HG02840 (cell line): ENCODE data around the gene TMPRSS3.

Experiments used
- ATAC-seq: cut with Tn5 transposase; IDR thresholded peaks from one replicate; pipeline ENCODE4 v1.9.1; 2021; ENCODE audit warnings: mild to moderate bottlenecking, moderate library complexity, moderate number of reproducible peaks; ENCODE audit not compliant: unreplicated experiment, low FRiP score

TMPRSS3 gene

DNA sequence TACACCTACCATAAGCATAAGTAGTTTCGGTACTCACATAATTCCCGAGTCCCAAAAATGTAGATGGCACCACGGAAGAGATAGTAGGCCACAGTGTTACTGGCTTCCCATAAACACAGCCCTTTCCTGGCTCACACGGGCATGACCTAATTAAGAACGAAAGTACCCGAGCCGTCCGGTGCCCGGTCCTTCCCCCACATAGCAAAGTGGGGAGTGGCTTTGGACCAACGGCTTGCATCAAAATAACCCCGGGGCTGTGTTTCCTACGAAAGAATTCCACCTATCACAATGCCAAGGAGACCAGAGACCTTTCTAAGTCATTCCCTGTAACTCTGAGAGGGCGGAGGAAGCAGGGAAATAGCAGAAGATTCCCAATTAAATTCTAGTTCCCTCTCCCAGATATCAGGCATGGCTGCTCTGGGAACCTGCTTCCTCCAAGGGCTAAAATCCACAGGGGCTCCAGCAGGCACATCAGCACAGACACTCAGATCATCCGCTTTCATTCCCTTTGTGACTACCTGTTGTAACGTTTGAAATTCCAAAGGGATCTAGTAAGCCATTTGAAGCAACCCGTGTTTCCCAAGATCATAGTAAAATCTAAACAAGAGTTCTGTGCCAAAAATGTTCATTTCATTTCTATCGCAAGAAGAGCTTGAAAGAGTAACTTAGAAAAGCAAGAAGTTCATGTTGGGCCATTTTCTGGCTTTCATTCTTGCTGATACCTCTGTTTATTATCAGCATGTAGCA is at the start of gene TMPRSS3:
Gene TMPRSS3, minus strand, starts transcription at position 148 of the 747 bp plus-strand sequence. CDS start 635 bp downstream, outside the sequence.
- no peak for ATAC-seq

GRCh38 chr21:42445311-42445710 is 49.5 kb upstream of the TMPRSS3 start:
- no peak for ATAC-seq

DNA sequence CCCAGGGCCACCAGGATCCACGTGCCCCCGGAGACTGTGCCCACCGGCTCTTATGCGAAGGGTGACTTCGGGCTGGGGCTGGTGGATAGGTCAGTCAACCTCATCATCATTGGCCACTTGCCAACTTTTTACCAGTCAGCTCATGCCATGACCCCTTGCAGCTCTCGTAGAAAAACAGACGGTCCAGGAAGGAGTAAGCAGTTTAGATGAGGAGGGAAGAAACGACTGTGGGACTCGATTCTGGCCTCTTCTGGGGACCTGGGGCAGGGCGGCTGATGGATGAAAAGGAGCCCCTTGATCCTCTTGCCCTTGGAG is 48.9 kb upstream of the TMPRSS3 start:
- no peak for ATAC-seq

DNA sequence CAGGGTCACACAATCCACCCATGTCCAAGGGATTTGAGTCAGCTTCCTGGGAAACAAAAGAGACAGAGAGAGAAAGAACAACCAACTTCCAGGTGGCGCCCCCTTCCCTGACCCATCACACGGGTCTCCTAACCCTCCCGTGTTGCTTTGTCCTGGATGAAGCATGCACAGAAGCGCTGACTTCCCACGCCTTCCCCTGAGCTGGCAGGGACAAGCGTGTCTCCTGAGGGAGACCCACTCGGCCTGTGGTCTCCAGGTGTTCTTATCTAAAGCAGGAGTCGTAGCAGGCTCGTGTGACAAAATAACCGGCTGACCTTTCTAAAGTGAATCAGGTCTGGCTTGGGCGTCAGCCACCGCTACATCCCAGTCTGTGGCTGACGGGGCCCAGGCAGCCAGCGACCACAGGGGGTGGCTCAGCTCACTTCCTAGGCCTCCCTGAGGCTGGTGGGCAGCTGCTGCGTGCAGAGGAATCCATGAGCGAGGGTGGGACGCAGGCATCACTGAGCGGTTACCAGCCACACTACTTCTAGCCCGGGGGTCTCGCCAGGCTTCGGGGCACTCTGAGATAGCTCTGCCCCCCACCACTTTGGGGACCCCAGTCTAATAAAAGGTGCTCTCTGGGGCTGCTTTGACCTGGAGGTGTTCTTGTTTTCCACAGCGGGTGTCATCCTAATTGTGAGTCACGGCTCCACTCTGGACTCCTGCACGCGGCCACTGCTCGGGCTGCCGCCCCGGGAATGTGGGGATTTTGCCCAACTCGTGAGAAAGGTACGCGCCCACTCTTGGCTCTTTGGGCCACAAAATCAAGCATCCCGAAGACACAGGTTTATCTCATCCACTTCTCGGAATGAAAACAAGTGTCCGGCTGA is 48.3 kb upstream of the TMPRSS3 start:
- no peak for ATAC-seq

DNA sequence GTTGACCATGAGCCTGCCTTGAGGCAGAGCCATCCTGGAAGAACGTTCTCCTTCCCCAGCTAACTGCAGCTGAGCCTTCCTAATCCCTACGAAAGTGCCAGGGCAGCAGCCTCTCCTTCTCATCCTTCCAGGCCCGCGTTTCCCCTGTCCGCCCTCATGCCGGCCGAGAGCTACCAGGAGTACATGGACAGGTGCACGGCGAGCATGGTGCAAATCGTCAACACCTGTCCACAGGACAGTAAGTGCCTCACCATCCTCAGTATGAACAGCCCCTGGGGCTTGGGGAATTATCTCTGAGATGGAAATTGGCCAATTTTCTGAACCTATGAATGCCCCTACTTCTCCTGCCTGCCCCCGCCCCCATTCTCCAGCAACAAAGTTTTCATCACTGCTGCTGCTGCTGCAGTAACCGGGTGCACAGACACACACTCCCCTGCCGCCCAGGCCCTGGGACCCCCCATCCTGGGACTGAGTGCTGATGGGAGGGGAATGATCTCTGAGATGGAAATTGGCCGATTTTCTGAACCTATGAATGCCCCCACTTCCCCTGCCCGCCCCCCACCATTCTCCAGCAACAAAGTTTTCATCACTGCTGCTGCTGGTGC is 47.4 kb upstream of the TMPRSS3 start:
- no peak for ATAC-seq

GRCh38 chr21:42441963-42442362 is 46.1 kb upstream of the TMPRSS3 start:
- ATAC-seq = no peak

- ATAC-seq = no peak
These were observed 44.4 kb upstream of the TMPRSS3 start for GRCh38 chr21:42440187-42440792.

- no peak for ATAC-seq
These were observed 43.7 kb upstream of the TMPRSS3 start for GRCh38 chr21:42439284-42440186.

- ATAC-seq = no peak
These were observed 42.7 kb upstream of the TMPRSS3 start for GRCh38 chr21:42438316-42439205.

GRCh38 chr21:42437786-42438185 is 41.9 kb upstream of the TMPRSS3 start:
- ATAC-seq = no peak

DNA sequence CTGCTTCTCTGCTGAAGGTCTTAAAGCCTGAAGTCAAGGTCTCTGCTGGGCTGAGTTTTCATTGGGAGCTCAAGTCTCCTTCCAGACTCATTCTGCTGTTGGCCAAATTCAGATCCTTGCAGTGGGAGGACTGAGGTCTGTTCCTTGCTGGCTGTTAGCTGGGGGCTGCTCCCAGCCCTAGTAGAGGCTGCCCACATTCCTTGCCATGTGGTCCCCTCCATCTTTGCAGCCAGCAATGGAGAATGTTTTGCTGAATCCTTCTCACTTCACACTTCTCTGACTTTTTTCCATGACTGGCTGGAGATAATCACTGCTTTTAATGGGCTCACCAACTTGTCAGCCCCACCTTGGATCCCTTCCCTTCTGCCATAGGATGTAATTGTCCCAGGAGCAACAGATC is 41.1 kb upstream of the TMPRSS3 start:
- ATAC-seq = no peak

DNA sequence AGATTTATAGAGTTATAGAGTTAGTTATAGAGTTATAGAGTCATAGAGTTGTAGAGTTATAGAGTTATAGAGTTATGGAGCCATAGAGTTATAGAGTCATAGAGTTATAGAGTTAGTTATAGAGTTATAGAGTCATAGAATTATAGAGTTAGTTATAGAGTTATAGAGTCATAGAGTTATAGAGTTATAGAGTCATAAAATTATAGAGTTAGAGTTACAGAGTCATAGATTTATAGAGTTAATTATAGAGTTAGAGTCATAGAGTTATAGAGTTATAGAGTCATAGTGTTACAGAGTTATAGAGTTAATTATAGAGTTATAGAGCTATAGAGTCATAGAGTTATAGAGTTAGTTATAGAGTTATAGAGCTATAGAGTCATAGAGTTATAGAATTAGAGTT is 40.0 kb upstream of the TMPRSS3 start:
- ATAC-seq = no peak

- ATAC-seq = no peak
These were observed 39.5 kb upstream of the TMPRSS3 start for GRCh38 chr21:42435401-42435800.

DNA sequence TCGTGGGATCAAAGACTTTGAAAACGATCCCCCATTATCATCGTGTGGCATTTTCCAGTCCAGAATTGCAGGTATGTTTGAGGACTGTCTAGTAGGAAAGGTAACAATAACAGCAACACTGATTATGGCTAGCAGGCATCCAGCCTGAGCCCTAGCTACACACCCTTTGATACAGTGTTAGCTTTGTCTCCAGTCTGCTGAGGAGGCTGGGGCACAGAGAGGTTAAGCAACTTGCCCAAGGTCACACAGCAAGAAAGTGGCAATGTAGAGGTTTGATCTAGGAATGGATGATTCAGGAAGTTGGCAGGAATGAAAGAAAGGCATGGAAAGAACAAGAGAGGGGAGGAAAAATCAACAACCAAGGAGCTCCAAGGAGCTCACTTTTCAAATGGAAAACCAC is 39.0 kb upstream of the TMPRSS3 start:
- ATAC-seq = no peak

GRCh38 chr21:42433946-42434551 is 38.2 kb upstream of the TMPRSS3 start:
- ATAC-seq = no peak

DNA sequence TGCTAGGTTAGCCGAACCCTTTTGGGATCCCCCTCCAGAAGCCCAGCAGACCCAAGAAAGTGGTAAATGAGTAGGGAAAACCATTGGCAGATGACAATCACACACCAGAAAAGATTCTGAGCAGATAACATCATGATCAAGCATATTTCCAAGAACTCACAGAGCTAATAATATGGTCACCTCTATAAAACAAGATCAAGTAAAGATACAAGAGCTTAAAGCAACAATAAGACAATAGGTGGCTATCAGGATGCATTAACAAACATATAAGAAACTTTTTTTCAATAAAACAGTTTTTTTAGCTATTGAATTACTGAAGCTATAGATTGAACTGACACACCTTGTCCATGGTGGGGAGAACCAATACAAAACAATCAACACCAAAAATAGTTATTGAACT is 36.8 kb upstream of the TMPRSS3 start:
- ATAC-seq = no peak

GRCh38 chr21:42431196-42431595 is 35.3 kb upstream of the TMPRSS3 start:
- no peak for ATAC-seq

- no peak for ATAC-seq
These were observed 34.7 kb upstream of the TMPRSS3 start for GRCh38 chr21:42430521-42430920.

DNA sequence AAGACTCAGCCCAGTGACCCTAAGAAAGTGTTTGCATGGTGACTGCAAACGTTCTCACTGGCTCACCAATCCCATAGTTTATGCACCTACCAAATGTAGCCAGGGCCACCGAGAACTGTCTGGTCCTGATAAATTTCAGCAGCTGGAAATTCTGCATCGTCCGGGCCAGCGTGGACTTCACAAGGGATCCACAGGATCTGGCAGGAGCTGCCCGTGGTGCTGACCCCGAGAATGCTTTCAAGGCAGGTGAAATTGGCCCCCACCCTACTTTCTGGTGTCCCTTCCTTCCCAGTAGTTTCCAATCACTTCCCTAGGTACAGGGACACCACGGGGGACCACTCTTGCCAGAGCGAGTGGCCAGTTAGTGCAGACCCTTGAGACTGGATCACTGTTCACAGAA is 34.0 kb upstream of the TMPRSS3 start:
- ATAC-seq = no peak
